ENCODE results near the gene LAMC1. TPM values are rescaled to one million over a fixed set of nuclear protein-coding genes. Genes with fewer than 3 reads are reported as not detected.

LAMC1 gene
- total RNA-seq, 1 experiment from 2014 or later, result 138 TPM

DNA sequence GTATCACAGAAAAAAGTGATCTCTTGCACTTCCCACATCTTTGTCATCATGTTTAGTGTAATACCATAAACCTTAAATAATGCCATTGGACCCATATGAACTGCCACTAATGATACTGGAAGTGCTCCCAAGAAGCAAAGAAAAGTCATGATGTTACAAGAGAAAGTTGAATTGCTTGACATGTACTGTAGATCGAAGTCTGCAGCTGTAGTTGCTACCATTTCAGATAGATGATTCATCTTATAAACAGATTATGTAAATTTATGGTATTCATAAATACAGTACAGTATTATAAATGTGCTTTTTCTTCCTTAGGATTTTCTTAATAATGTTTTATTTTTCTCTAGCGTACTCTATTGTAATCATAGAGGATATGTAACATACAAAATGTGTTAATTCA, 132.7 kb downstream of the LAMC1 start:
- no peak for DNase-seq (ENCODE audit: low read depth)
- in situ Hi-C loops (cut with HindIII; ENCODE audit: low pct_unique_long_range_greater_than_20kb, low sequenced_read_pairs), result no loop called here

DNA sequence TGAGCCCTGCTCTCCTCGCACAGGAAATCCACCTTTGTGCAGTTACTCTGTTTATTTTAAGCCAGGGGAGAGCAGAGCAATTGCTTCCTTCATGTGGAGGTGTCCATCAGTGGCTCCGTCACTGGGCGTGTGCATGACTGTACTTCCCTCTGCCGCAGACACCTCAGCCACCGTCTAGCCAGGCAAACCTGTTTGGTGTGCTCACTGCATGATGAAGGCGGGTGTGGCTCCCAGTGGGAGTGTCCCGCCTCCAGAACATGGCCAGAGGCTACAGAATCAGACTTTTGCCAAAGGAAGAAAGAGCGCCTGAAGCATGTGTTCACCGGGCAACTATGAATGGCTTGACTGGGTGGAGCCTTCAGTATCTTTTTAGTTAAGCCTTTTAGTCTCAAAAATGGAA, 136.7 kb downstream of the LAMC1 start:
- in situ Hi-C loops (cut with HindIII; ENCODE audit: low pct_unique_long_range_greater_than_20kb, low sequenced_read_pairs), result no loop called here
- DNase-seq (ENCODE audit: low read depth), result peak; percentile 94

DNA sequence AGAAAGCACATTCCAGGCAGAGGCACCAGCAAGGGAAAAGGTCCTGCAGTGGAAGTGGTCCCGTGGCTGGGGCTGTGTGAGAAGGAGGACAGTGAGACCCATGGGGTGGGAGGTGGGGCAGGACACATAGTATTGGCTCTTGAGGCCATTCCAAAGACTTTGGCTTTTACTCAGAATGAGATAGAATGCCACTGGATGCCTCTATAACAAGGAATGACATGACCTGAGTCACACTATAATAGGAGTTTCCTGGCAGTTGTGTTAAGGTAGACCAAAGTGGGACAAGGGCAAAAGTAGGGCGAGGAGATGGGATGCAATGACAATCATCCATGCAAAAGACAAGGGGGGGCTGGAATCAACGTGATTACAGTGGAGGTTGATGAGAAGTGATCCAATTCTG, 138.2 kb downstream of the LAMC1 start:
- in situ Hi-C loops (cut with HindIII; ENCODE audit: low pct_unique_long_range_greater_than_20kb, low sequenced_read_pairs), result no loop called here
- DNase-seq (ENCODE audit: low read depth), result no peak

DNA sequence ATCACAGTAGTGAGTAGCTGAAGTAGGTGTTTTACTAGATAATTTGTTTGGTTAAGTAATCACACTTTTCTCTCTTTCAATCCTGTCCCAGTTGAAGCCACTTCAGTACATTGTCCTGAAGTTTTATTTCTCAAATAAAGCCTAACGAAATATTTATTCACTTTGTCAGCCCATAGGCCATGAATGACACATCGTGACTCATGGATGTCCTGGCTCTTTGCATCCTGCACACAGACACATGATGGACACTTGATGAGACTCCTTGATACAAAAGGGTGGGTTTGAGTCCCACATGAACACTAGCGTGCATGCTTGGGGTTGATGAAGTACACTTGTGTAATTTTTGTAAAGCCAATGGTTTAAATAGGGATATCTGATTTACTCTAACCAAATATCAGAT, 140.1 kb downstream of the LAMC1 start:
- in situ Hi-C loops (cut with HindIII; ENCODE audit: low pct_unique_long_range_greater_than_20kb, low sequenced_read_pairs), result no loop called here
- DNase-seq (ENCODE audit: low read depth), result peak; percentile 88

DNA sequence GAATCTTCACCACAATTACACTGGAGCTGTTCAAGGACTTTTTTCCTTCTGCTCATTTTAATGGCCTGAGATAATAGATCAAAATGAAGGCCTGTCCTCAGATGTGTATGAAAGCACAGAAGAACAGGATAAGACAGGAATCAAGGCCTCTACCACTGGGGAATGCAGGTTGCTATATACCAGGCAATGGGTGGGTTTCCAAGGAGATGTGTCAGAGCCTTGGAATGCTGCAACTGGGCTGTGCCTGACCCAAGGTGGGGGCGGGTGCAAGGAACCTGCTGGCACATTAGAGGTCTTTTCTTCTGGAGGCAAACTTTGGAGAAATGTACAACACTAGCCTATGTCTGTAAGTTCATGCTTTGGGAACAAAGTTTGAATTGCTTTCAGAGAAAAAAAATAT, 141.1 kb downstream of the LAMC1 start:
- in situ Hi-C loops (cut with HindIII; ENCODE audit: low pct_unique_long_range_greater_than_20kb, low sequenced_read_pairs), result no loop called here
- DNase-seq (ENCODE audit: low read depth), result peak; percentile 89

DNA sequence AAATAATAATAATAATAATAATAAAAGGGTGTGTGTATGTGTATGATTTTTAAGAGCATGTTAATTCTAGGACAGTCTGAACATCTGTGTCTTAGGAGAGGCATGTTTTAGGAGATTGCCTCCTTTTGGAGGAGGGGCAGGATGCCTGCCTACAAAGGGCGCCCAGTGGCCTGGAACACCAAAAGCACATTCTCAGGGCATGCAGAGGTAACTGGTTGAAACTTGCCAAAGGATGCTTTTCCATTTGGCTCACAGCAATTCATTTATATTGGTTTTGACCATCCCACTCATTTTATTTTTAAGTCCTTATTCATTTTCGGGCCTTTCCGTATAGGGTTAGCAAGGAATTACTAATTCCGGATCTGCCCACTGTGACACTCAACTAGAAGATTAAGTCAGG, 141.7 kb downstream of the LAMC1 start:
- DNase-seq (ENCODE audit: low read depth), result peak; percentile 63
- in situ Hi-C loops (cut with HindIII; ENCODE audit: low pct_unique_long_range_greater_than_20kb, low sequenced_read_pairs), result no loop called here

DNA sequence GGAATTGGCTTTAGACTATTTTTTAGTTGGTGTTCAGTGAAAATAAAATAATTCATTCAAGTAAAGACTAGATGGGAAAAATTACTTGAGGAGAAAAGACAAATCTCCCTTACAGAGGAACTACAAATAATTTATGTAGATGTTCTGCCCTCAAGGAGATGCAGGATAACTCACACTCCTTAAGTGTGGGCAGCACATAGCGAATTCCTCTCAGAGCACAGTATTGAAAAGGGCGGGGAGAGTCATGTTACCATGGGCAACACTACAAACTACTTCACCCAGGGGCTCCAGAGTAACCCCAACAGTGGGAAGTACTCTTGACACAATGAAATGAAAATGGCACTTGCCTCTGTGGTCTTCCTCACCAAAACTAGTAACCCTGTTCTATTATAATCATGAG, 142.2 kb downstream of the LAMC1 start:
- in situ Hi-C loops (cut with HindIII; ENCODE audit: low pct_unique_long_range_greater_than_20kb, low sequenced_read_pairs), result no loop called here
- DNase-seq (ENCODE audit: low read depth), result no peak

DNA sequence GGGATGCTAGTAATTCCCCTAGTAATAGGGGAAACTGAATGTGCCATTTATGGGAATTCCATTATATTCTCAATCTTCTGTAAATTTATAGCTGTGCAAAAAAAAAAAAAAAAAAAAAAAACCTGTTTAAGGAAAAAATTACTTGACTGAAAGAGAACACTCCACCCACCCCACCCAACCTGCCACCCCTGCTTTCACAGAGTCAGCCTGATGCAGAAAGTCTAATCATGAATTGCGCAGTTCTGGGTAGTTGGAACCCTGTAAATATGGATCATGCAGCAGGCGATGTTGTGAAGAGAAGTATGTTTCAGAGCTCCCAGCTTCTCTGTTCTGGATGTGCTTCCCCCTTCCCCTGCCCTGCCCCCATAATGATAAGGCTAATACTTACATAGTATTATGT, 143.2 kb downstream of the LAMC1 start:
- in situ Hi-C loops (cut with HindIII; ENCODE audit: low pct_unique_long_range_greater_than_20kb, low sequenced_read_pairs), result no loop called here

DNA sequence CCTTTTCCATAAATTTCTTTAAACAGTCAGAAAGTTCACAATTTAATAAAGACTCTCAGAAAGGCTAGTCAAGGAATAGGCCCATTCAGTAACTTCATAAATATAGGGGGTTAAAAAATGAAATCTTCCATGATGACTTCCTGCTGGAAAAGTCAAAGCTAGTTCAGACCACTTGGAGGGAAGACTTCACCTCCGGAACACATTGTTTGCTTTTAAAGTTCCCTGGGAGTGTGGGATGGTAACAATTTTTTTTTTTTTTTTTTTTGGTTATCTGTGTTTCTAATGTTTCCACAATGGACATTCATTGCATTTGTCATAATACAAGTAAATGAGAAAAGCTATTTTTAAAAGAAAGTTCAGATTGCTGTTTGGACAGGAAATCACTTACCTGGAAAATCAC, 144.5 kb downstream of the LAMC1 start:
- in situ Hi-C loops (cut with HindIII; ENCODE audit: low pct_unique_long_range_greater_than_20kb, low sequenced_read_pairs), result no loop called here
- DNase-seq (ENCODE audit: low read depth), result no peak

More for the DNA sequence above, 143.2 kb downstream of the LAMC1 start:
- DNase-seq (ENCODE audit: low read depth), result no peak

DNA sequence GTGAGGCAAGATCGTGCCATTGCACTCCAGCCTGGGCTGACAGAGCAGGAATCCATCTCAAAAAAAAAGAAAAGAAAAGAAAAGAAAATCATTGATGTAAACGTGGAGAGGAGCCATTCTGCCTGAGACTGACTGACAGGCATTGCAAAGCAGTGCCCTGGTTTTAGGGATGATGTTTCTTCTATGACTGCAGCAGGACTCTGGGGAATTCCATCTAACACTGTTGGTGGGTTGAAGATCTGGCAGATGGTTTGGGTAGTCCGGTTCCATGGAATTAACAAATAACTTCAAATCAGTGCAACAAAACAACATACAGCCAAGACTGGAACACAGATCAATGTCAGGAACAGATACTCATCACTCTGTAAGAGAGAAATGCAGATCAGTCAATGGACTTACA, 145.1 kb downstream of the LAMC1 start:
- in situ Hi-C loops (cut with HindIII; ENCODE audit: low pct_unique_long_range_greater_than_20kb, low sequenced_read_pairs), result no loop called here
- DNase-seq (ENCODE audit: low read depth), result no peak

DNA sequence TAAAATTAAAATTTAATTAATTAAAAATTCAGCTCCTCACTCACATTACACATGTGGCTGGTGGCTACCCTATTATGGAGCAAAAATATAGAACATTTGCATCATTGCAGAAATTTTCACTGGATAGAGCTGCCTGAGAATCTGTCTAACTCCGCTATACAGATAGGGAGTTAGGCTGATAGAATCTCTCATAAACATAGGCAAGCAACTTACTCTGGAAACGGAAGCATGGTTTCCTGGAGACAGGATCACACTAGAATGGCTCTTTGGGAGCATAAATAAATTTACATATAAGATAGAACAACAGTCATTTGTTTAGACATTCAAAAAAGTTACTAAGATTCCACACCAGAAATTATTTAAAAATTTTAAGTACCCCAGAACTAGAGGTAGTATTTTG, 150.6 kb downstream of the LAMC1 start:
- in situ Hi-C loops (cut with HindIII; ENCODE audit: low pct_unique_long_range_greater_than_20kb, low sequenced_read_pairs), result no loop called here
- DNase-seq (ENCODE audit: low read depth), result no peak

DNA sequence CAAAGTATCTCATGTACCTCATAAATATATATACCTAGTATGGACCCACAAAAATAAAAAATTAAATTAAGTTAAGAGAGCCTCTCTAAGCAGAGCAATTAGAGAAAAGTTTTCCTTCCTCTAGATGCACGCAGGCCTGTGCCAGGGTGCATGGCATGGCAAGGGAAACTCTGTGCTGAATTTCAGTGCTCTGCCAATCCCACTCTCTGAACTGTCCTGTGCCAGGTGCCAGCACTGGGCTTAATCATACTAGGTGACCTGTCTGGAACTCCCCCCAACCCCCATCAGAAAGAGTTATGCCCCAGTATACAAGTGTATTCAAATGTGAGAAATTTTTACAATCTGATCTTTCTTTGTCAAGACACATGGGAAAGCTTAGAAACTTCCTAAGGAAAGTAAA, 152.4 kb downstream of the LAMC1 start:
- no peak for DNase-seq (ENCODE audit: low read depth)
- in situ Hi-C loops (cut with HindIII; ENCODE audit: low pct_unique_long_range_greater_than_20kb, low sequenced_read_pairs), result no loop called here

DNA sequence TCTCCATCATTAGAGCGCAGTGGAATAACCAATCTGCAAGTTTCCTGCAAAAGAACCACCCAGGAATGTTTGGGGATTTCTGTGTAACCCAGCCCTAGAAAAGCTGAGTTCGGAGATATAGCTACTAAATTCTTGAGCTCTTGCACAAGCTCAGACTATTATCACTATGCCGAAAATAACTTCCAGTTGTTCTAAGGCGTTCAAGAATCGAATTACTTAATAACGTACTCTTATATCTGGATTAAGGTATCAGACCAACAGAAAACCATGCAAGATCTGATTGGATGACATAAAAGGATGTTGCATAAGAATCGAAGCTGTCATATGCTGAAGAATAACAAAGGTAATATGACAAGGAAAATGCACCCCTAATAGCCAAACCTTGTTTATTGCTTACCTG, 155.3 kb downstream of the LAMC1 start:
- no peak for DNase-seq (ENCODE audit: low read depth)
- in situ Hi-C loops (cut with HindIII; ENCODE audit: low pct_unique_long_range_greater_than_20kb, low sequenced_read_pairs), result no loop called here

DNA sequence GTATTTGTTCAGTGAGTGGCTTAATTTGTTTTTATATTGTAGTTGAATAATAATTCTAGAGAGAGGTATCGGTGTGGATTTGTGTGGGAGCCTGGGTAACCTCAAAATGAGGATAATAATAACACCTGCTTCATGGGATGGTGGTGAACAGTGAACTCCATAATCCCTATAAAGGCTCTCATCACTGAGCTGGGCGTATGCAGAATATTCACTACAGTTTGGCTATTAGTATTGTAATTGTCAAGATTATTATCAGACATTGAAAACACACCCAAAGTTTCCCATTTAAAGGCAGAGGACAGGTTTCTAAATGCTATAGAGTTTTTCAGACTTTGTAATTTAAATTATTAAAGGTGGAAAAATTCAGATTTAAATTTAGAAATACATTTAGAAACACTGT, 155.8 kb downstream of the LAMC1 start:
- no peak for DNase-seq (ENCODE audit: low read depth)
- in situ Hi-C loops (cut with HindIII; ENCODE audit: low pct_unique_long_range_greater_than_20kb, low sequenced_read_pairs), result no loop called here

DNA sequence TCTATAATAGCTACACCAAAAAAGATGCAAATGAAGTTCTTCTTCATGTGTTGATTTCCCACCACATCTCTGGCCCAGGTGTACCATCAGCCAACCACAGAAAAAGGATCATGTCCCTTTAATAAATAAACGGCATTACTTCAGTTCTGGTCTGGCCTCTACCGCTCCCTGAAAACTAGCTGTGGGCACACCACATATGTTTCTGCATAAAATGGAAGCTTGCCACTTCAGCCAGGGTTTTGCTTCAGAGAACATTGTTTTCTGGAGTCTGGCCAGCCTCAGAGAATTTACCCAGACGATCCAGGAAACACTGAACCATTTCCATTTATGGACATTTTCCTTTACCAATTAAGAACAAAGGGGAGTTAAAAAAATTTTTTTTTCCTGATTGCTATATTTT, 157.0 kb downstream of the LAMC1 start:
- in situ Hi-C loops (cut with HindIII; ENCODE audit: low pct_unique_long_range_greater_than_20kb, low sequenced_read_pairs), result no loop called here
- no peak for DNase-seq (ENCODE audit: low read depth)

DNA sequence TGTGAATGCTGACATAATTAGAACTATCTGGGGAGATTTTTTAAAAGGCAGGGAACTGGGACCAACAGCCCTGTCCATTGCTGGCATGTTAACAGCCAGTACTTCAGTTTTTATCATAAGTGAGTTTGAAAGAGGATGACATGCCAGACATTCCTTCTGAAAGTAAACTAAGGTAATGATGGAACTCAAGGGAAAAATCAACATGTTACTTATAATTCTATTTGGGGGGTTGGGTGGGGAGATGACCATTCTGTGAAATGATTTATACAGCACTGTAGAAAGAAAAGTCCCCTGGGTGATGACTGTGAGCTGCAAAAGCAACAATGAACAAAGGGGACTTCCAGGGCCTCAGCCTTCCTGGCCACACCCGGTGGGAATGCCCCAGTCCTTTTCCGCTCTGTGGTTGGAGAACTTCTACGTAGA, 157.4 kb downstream of the LAMC1 start:
- in situ Hi-C loops (cut with HindIII; ENCODE audit: low pct_unique_long_range_greater_than_20kb, low sequenced_read_pairs), result no loop called here
- peak; percentile 96 for DNase-seq (ENCODE audit: low read depth)

DNA sequence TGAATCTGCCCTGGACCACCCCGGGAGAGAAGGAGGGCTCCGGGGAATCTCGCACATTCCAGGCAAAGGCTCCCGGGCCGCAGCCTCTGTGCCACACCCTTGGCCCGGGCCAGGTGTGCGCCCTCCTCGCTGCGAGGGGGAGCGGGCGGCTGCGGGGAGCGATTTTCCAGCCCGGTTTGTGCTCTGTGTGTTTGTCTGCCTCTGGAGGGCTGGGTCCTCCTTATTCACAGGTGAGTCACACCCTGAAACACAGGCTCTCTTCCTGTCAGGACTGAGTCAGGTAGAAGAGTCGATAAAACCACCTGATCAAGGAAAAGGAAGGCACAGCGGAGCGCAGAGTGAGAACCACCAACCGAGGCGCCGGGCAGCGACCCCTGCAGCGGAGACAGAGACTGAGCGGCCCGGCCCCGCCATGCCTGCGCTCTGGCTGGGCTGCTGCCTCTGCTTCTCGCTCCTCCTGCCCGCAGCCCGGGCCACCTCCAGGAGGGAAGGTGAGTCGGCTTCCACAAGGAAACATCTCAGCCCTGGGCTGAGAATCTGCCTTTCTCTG, 162.8 kb downstream of the LAMC1 start, which contains the start of gene LAMC2:
TSS of gene LAMC2 (plus strand) at position 324 of the 550 bp plus-strand sequence. CDS start at position 413, 89 bp downstream.
- DNase-seq (ENCODE audit: low read depth), result peak; percentile 87
- in situ Hi-C loops (cut with HindIII; ENCODE audit: low pct_unique_long_range_greater_than_20kb, low sequenced_read_pairs), result no loop called here

DNA sequence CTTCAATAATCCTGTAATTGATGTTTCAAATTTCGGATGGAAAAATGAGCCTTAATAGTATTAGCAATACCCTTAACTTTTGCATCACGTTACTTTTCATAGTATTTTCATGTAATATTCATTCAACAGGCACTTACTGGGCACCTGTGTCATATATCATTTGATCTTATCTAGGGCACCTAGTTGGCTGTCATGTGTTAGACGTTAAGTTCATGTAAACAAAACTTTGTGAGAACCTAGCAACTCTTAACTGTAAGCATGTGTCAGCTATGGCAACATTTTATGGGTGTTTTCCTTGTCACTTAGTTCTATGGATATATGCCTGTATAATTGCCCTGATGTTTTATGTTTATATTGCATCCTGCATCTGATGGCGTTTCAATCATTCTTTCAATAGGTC, 163.6 kb downstream of the LAMC1 start:
- no peak for DNase-seq (ENCODE audit: low read depth)
- in situ Hi-C loops (cut with HindIII; ENCODE audit: low pct_unique_long_range_greater_than_20kb, low sequenced_read_pairs), result no loop called here

DNA sequence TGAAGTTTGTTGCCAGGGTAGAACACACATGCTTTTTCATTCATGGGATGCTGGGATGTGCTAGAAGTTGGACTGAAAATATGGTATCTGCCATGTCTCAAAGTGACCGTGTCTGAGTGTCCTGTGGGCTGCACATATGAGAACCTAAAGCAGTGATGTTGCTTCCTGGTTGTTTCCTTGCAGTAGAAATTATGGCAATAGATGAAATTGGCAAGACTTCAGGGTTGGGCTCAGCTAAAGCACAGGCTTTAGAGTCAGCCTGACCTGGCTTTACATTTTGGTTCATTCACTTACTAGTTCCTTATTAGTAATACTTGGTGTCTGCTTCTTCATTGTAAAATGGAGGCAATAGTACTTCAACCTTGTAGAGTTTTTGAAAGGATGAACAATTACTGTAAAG, 165.0 kb downstream of the LAMC1 start:
- no peak for DNase-seq (ENCODE audit: low read depth)
- in situ Hi-C loops (cut with HindIII; ENCODE audit: low pct_unique_long_range_greater_than_20kb, low sequenced_read_pairs), result no loop called here

DNA sequence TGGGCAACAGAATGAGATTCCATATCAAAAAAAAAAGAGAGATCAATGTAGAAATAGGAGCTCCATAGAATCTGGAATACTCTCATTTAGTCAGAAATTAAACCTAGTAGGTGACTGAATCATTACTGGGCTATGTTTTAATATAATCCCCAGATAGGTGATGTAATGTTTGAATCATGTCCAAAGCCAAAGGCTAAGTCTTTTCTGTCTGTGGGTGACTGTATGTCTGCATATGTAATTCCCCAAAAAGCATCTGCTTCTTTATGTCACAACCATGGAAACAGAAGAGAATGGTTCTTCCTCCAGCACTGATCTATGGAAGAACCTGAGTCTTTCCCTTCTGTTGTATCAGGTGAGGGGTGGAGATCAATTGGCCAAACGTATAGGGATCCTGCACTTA, 168.6 kb downstream of the LAMC1 start:
- in situ Hi-C loops (cut with HindIII; ENCODE audit: low pct_unique_long_range_greater_than_20kb, low sequenced_read_pairs), result no loop called here
- DNase-seq (ENCODE audit: low read depth), result peak; percentile 30

All from Caki2 (cell line).